ENCODE measurements around the gene ARL4D.

- TF ChIP-seq POLR2AphosphoS5 (IDR thresholded peaks at IDR 0.05; ENCODE audit: insufficient read depth in 1 of 2, low read depth in 1 of 2), result no peak
- no peak for TF ChIP-seq CTCF (IDR thresholded peaks at IDR 0.05)
These were observed 39.2 kb upstream of the ARL4D start for GRCh38 chr17:43359469-43360110.
